Natural killer cell (primary cell): ENCODE results near the gene TBC1D21. TPM values are rescaled to one million over a fixed set of nuclear protein-coding genes. Genes with fewer than 3 reads are reported as not detected.

ENCODE experiments used
- ATAC-seq, 3 donors: fragments of 150-1000 bp in 2 of 3; fragments of 200-7000 bp in 1 of 3; cut with Tn5 transposase; 1 replicate in 1 of 3; 2 replicates in 2 of 3; pipeline ENCODE4 v1.10.0; 2021; ENCODE audit warnings: mild to moderate bottlenecking in 2 of 3, moderate library complexity in 2 of 3
- DNase-seq, 2 donors: peaks; one replicate each; pipeline versions ENCODE4 v3.0.0 to v3.0.0-alpha.2; 2013 to 2021; ENCODE audit warnings: mixed read lengths in 1 of 2
- H3K27ac ChIP-seq: one replicate; pipeline ENCODE4 v1.5.1; 2013; ENCODE audit warnings: mild to moderate bottlenecking, low read length
- H3K27me3 ChIP-seq: one replicate; pipeline ENCODE4 v1.6.1; 2013; ENCODE audit warnings: low read length; ENCODE audit not compliant: control insufficient read depth, insufficient read depth
- H3K36me3 ChIP-seq: one replicate; pipeline ENCODE4 v1.6.1; 2013; ENCODE audit warnings: low read length; ENCODE audit not compliant: control insufficient read depth, insufficient read depth
- H3K4me1 ChIP-seq: one replicate; pipeline ENCODE4 v1.6.1; 2013; ENCODE audit warnings: low read length; ENCODE audit not compliant: control insufficient read depth, insufficient read depth
- H3K4me3 ChIP-seq: one replicate; pipeline ENCODE4 v1.5.1; 2013; ENCODE audit warnings: low read length
- H3K9me3 ChIP-seq: one replicate; pipeline ENCODE4 v1.6.1; 2013; ENCODE audit warnings: low read length; ENCODE audit not compliant: control insufficient read depth, insufficient read depth
- H3K27ac Mint-ChIP-seq, 2 donors: one replicate each; pipeline ENCODE4 v1.8.0; 2022; ENCODE audit warnings: mild to moderate bottlenecking in 2 of 2, mixed read lengths in 2 of 2, moderate library complexity in 1 of 2
- H3K27me3 Mint-ChIP-seq, 2 donors: one replicate each; pipeline ENCODE4 v1.8.0; 2022; ENCODE audit warnings: low read depth in 2 of 2, mixed read lengths in 2 of 2
- H3K36me3 Mint-ChIP-seq: one replicate; pipeline ENCODE4 v1.8.0; 2022; ENCODE audit warnings: mixed read lengths
- H3K4me1 Mint-ChIP-seq, 2 donors: one replicate each; pipeline ENCODE4 v1.8.0; 2022; ENCODE audit warnings: mixed read lengths in 2 of 2
- H3K4me3 Mint-ChIP-seq: one replicate; pipeline ENCODE4 v1.8.0; 2022; ENCODE audit warnings: mild to moderate bottlenecking, moderate library complexity, mixed read lengths
- H3K9me3 Mint-ChIP-seq, 2 donors: one replicate each; pipeline ENCODE4 v1.8.0; 2022; ENCODE audit warnings: mixed read lengths in 2 of 2
- CTCF ChIP-seq: fragments of 200-600 bp; IDR thresholded peaks from one replicate; pipeline ENCODE4 v1.8.0; 2022; ENCODE audit warnings: antibody characterized with exemption
- WGBS: methylation state at CpG from one replicate; pipeline ENCODE4 v1.1.7; 2013; ENCODE audit warnings: missing lambda C conversion rate; ENCODE audit not compliant: insufficient coverage; 5-methylcytosine and 5-hydroxymethylcytosine counted together
- intact Hi-C: fragments of 100-400 bp; cut with micrococcal nuclease; formaldehyde crosslinking; loops from one replicate; pipeline ENCODE4 v1.14.2; 2022
- total RNA-seq, 4 donors: library from RNA; stranded (reverse); fragments of 120-200 nt in 1 of 4; gene quantifications; one replicate each; pipeline versions ENCODE4 v1.2.3 to v1.2.4, GENCODE V29; 2013 to 2022

TBC1D21 gene
- total RNA-seq, 3 donors from 2014 or later (not counting 1 experiment from before 2014, with no cell fraction given): not detected

DNA sequence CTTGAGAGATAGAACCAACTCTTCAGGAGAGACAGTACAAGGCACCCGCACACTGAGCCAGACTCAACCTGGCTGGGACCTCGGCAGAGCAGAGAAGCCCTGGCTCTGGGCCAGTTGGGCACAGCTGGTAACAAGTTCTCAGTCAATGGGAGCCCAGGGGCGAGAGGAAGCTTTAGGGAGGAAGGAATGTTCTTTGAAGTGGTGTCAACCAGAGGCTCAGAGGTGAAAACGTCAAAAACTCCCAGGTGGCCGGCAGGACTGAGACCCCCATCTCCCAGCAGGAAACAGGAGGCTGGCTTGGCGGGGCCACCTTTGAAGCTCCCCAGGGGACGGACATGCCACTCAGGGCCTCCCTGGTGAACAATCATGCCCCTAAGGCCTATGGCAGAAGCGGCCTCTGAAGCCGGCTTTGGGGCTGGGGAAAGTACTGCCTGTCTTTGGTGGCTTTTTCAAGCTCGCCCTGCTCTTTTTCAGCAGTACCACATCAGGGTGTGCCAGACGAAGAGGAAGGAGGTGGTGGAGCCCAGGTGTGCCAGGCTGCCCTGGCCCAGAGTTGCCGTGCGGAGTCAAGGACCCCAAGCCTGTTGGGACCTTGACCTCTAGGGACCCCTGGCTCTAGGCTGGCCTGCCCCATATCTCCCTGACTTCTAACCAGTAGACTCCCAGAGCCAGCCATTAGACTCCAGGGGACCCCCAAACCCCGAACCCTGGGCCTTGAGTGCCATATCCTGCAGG lies 16.7 kb upstream of the TBC1D21 start:
- Histone ChIP-seq H3K9me3 (no peaks in the 10 kb centered on the region), H3K36me3 (no peaks in the 10 kb centered on the region), H3K4me3 (no peak overlapping the region), H3K27me3 (no peaks in the 10 kb centered on the region), H3K4me1 (no peaks in the 10 kb centered on the region), H3K27ac (no peak overlapping the region)
- 40% methylated on average over 14 of the region's 14 CpGs for WGBS
- no peaks in the 10 kb centered on the region for H3K9me3 Mint-ChIP-seq
- H3K36me3 Mint-ChIP-seq: no peaks in the 10 kb centered on the region
- H3K27ac Mint-ChIP-seq: no peak overlapping the region
- ATAC-seq: no peak
- H3K4me1 Mint-ChIP-seq: peaks cover 0 to 3% of the 10 kb centered on the region in 2 donors
- intact Hi-C loops: no loop called here
- H3K4me3 Mint-ChIP-seq: no peak overlapping the region
- peaks cover 34 to 50% of the 10 kb centered on the region in 2 donors for H3K27me3 Mint-ChIP-seq
- no peak for TF ChIP-seq CTCF
- DNase-seq: no peak

DNA sequence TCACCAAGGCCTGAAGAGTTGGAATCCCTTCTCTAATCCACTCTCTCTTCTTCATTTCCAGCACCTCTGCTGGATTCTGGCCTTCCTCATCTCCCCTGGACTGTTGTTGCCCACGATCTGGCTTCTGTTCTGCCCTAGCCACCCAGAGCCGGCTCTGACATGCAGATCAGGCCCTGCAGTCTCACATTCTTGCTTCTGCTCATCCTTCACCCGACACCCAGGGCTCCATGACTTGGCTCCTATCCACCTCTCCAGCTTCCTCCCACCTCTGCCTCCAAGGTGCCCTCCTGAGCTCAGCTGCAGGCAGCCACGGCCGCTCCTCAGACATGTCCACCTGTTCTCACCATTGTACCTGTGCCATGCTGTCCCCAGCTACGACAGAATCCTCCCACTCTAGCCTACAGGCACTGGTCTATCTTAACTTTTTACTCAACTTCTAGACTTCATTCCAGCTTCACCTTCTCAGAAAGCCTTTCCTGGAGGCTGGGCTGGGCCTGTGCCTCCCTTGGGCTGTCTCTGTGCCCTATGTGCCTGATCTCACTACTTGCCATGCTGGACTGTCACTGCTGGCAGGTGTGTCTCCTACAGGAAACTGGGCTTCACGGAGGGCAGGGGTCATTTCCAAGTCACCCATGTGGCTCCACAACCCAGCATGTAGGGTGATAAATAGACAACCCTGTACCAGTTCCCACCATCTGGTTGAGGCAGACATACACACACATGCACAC lies 16.0 kb upstream of the TBC1D21 start:
- Histone ChIP-seq H3K9me3 (no peaks in the 10 kb centered on the region), H3K4me3 (no peak overlapping the region), H3K4me1 (no peaks in the 10 kb centered on the region), H3K27ac (no peak overlapping the region), H3K36me3 (no peaks in the 10 kb centered on the region), H3K27me3 (no peaks in the 10 kb centered on the region)
- no peaks in the 10 kb centered on the region for H3K9me3 Mint-ChIP-seq
- no peak for TF ChIP-seq CTCF
- DNase-seq (no peak), ATAC-seq (no peak)
- WGBS: 67% methylated on average over 7 of the region's 7 CpGs
- H3K27me3 Mint-ChIP-seq: peaks cover 33 to 49% of the 10 kb centered on the region in 2 donors
- intact Hi-C loops: no loop called here
- no peak overlapping the region for H3K4me3 Mint-ChIP-seq
- peaks cover 0 to 3% of the 10 kb centered on the region in 2 donors for H3K4me1 Mint-ChIP-seq
- H3K27ac Mint-ChIP-seq: no peak overlapping the region
- no peaks in the 10 kb centered on the region for H3K36me3 Mint-ChIP-seq

DNA sequence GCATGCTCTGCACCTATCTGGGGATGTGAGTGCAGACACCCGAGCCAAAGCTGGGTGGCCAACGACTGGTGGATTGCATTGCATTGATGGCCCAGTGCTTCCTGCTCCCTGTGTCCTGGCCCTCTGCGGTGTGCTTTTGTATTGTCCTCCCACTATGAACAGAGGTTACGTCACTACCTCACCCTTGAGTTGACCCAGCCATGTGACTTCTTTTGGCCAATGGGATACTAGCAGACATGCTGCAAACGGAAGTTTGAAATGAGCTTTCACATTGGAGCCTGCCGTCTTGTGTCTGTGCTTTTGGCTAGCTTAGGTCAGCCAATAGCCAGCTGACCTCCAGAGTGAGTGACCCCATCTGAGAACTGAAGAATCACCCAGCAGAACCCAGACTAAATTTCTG lies 15.3 kb upstream of the TBC1D21 start:
- Histone ChIP-seq H3K27ac (no peak overlapping the region), H3K9me3 (no peaks in the 10 kb centered on the region), H3K36me3 (no peaks in the 10 kb centered on the region), H3K4me1 (no peaks in the 10 kb centered on the region), H3K27me3 (no peaks in the 10 kb centered on the region), H3K4me3 (no peak overlapping the region)
- TF ChIP-seq CTCF: no peak
- H3K4me3 Mint-ChIP-seq: no peak overlapping the region
- no peak for ATAC-seq
- H3K4me1 Mint-ChIP-seq: peaks cover 0 to 3% of the 10 kb centered on the region in 2 donors
- intact Hi-C loops: no loop called here
- peaks cover 27 to 49% of the 10 kb centered on the region in 2 donors for H3K27me3 Mint-ChIP-seq
- 92% methylated on average over 6 of the region's 6 CpGs for WGBS
- H3K36me3 Mint-ChIP-seq: no peaks in the 10 kb centered on the region
- no peak overlapping the region for H3K27ac Mint-ChIP-seq
- H3K9me3 Mint-ChIP-seq: no peaks in the 10 kb centered on the region
- DNase-seq: no peak
